Fibroblast of skin of abdomen (primary cell): ENCODE data around the gene PRKCA.

Experiments
- DNase-seq: peaks from one replicate; pipeline ENCODE4 v3.0.0-alpha.2; 2013

The PRKCA gene

GRCh38 chr17:66813296-66813695, 510.9 kb downstream of the PRKCA start:
- DNase-seq: no peak

DNA sequence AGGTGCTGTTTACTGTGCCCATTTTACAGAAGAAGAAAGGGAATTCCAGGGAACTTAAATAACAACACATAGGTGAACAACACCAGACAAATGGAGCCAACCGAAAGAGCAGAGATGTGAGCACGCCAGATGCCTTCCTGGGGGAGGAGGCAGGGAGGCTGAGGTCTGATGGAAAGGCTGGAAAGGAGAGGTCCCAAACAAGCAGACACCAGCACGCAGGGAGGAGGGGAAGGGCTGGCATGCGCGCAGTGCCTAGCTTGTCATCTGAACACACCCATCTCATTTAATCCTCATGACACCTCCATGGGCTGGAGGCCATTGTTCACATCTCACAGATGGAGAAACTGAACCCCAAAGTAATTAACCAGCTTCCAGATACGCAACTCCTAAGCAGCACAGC, 511.6 kb downstream of the PRKCA start:
- no peak for DNase-seq

DNA sequence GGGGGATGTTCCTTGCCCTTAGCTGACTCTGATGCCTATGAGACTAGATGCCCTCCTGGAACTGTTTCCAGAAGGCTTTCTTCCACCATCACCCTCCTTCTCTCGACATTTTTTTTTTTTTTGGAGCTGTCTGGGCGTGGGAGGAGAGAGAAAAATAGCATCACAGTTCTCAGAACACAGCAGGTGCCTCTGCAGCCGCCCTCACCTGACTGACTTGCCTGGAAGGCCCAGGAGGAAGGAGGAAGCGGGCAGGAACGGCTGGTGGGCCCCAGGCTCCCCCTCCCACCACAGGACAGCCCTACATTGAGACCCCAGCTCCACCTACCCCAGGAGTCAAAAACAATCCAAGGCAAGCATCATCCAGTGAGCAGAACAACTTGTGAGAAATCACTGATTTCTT, 512.2 kb downstream of the PRKCA start:
- DNase-seq: no peak

DNA sequence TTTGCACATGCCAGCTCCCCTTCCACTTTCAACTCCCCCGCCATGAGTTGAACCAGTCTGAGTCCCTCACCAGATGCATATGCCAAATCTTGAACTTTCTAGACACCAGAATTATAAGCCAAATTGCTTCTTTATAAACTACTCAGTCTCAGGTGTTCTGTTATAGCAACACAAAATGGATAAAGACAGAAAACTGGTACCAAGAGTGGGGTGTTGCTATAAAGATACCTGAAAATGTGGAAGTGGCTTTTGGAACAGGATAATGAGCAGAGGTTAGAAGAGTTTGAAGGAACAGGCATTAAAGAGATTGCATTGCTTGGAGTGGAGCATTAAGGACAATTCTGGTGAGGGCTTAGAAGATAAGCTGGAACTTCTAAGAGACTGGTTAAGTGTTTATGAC, 515.3 kb downstream of the PRKCA start:
- no peak for DNase-seq

- DNase-seq: no peak
These were observed 517.1 kb downstream of the PRKCA start for GRCh38 chr17:66819466-66819865.

DNA sequence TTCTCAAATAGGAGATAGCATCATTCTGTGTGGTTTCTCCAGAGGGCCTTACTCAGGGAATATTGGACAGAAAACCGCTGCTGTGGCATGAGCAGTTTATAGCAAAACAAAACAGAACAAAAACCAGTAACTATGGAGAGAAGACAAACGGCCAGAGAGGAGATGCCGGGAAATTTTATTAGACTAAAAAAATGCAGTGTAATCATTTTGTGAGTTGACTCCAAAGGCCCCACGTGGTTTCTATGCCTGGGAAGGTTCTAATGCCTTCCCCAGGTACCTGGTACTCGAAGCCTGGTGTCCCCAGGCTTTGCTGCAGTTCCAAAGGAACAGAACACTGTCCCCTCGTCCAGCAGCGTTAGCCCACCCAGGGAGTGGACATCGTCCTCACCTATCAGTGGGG, 519.6 kb downstream of the PRKCA start:
- DNase-seq: no peak

DNA sequence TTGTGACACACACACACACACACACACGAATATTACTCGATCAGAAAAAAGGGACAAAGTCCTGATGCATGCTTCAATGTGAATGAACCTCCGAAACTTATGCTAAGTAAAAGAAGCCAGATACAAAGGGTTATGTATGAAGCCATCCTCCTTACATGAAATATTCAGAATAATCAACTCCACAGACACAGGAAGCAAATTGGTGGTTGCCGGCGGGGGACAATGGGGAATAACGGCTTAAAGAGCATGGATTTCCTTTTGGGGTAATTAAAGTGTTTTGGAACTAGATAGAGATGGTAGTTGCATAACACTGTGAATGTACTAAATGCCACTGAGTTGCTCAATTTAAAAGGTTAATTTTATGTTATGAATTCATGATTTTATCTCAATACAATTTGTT, 524.4 kb downstream of the PRKCA start:
- DNase-seq: no peak

- DNase-seq: peak; percentile 65
These were observed 527.0 kb downstream of the PRKCA start for GRCh38 chr17:66829386-66829864.

- no peak for DNase-seq
These were observed 527.5 kb downstream of the PRKCA start for GRCh38 chr17:66829883-66830282.

GRCh38 chr17:66830451-66830850, 528.0 kb downstream of the PRKCA start:
- DNase-seq: no peak

DNA sequence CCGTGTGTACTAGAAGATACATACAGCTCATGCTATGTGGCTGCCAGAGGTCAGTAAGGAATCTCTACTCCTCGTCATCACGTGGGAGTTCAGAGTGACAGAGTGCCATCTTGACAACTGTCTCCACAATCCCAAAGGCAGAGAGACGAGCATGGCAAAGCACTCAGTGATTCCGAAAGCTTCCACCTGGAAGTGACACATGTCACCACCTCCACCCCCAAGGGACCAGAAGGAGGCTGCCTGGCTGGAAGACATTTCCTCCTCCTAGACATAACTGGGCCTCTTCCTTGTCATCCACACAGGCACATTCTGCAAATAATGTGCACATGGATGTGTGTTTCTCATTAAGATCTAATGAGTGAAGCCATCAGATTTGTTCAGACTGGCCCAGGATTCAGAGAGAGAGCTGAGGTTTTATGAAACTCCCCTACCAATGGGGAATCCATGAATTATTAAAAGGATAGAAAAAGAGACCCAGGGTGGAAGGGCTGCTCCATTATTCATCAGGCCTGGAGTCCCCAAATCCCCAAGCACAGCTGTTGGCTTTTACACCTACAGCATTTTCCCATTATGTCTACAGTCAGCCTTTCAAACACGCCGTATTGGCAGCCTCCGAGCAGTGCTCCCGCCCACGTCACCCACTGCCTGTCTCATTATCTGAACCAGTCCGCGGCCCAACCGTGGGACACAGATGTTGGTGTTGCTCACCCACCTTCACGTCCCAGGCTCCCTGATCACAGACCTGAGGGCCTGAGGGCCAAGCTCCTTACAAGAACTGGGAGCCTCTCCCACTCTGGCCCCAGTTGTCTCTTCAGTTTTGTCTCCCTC, 529.2 kb downstream of the PRKCA start:
- no peak for DNase-seq

- no peak for DNase-seq
These were observed 530.8 kb downstream of the PRKCA start for GRCh38 chr17:66833201-66833600.

DNA sequence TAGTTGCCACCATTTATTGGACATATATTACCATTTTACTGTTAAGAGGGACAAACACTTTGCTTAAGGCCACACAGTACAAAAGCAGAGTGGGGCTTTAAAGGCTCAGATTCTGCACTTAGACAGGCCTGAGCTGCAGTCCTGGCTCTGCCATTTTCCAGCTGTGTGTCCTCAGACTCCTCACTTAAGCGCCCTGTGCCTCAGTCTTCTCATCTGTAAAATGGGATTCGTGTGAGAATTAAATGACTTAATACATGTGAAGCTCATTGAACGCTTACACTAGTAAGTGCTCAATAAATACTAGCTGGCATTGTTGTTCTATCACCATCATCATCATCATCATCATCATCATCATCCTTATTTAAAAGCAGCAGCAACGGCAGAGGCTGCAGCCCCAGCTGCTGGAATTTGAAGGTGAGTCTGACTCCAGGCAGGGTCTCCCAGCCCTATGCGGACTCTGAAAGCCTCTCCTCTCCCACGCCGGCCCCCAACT, 532.1 kb downstream of the PRKCA start:
- DNase-seq: no peak

DNA sequence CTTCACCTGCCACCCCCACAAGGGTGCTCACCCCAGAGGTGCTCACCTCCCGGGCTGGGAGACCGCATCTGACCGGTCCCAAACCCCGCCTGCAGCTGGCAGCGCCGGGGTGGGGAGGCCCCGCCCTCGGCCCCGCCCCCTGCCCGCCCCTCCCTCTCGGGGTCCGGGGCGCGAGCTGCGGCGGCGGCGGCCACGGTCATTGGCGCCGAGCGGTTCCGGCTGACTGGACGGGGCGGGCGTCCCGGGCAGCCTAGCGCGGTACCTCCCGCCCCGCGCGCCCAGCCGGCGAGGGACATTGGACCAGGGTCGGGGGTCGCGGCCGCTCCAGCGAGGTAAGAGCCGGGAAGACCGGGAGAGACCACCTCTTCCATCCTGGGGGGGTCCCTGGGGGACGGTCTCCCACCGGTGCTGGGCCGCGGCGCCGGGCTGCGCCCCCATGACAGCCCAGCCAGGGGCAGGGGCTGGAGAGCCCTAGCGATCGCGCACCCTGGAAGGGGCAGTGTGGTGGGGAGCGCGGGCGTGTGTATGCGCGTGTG, 532.6 kb downstream of the PRKCA start, which contains the start of gene CACNG5:
CACNG5 (plus strand) TSS at position 199 of the 536 bp plus-strand sequence. CDS start 42,216 bp downstream, outside the sequence.
- no peak for DNase-seq

DNA sequence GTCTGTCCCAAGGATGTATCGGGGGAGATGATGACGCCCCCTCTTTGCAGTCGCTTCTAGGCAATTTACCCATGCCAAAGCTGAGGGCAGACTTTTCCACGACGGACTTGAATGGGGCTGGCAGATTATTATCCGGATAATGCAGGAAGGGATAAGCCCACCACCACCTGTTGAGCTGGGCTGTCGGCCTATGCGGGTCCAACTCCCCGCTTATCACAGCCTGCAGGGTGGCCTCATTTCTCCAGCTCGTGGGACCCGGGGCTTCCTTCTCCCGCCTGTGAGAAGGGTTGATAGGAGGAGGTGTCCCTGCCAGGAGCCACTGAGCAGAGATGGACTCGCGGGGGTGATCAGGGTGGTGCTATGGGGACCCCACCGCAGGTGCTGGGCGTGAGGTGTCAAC, 533.1 kb downstream of the PRKCA start:
- DNase-seq: no peak

GRCh38 chr17:66836063-66837005, 533.9 kb downstream of the PRKCA start:
- no peak for DNase-seq

DNA sequence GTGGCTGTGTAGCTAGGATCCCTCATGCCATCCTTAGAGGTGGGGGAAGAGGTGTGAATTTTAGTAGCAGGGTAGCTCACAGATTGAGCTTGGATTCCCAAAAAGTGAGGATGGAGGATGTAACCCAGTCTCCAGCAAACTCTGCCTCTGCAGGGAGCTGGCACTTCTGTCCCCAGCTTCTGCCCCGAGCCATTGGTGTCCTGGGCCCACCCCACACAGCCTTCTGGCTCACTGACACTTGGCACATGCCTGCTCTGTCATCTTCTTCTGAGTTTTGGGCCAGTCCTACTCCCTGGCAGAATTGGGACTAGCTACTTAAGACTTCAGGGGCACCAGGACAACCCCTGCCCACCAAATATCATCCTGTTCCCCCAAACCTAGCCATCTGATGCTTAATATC, 534.8 kb downstream of the PRKCA start:
- no peak for DNase-seq

GRCh38 chr17:66837885-66838665, 535.7 kb downstream of the PRKCA start:
- no peak for DNase-seq

- no peak for DNase-seq
These were observed 537.2 kb downstream of the PRKCA start for GRCh38 chr17:66839616-66840015.

GRCh38 chr17:66840061-66840460, 537.6 kb downstream of the PRKCA start:
- DNase-seq: no peak

DNA sequence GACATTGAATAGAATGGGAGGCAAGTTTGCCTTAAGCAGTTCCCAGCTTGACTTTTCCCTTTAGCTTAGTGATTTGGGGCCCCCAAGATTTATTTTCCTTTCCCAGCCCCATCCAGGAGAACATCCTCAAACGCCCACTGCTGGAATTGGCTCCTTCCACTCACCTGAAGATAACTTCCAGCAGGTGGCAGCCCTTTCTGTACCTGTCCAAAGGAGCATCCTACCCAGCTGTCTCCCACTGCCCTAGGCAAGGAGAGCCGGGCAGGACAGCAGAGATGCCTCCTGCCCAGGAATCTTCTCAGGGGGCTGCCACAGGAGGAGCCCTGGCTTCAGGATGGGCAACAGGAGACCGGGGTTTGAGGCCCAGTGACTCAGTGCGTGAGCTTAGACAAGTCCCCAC, 538.9 kb downstream of the PRKCA start:
- no peak for DNase-seq

GRCh38 chr17:66841744-66842143, 539.3 kb downstream of the PRKCA start:
- DNase-seq: no peak
